NCI-H748 treated with DMSO at 0.1 percent for 48 hours (cell line): ENCODE results near the gene TMEM158.

Source experiments
- DNase-seq: peaks from one replicate; lab custom pipeline; 2025; lab: John Stamatoyannopoulos, UW

Gene TMEM158

GRCh38 chr3:45226206-45226915, at the start of gene TMEM158:
Gene TMEM158, minus strand, starts transcription at chr3:45226287. Its CDS starts 260 bp downstream, at chr3:45226027.
- no peak for DNase-seq

DNA sequence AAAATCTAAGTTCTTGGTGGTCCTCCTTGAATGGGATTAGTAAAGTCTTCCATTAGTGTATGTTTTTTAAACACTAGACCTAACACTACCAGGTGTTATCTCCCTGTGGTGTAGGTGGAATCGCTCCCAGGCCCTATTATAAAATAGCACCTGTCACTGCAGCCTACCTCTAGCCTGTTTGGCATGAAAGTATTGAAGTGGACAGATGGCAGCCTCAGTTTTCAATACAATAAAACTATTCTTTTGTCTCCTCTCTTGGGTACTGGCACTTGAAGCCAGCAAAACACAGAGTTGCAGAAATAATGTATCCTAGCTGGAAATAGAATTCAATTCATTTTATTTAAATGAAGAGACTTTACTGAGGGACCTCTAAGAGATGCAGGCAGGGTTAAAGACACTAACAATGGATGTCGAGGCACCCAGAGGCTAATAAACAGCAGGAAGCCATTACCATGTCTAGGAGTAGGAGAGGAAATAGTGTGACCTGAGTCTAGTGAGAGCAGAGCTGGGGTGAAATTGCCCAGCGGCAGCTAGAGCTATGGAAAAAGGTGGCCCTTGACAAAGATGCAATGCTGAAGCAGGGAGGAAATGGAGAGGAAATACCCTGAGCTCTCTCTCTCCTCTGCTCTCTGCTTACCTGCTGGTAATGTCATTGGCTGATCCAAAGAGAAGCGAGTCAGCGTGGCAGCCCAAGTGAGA, 49.1 kb upstream of the TMEM158 start:
- DNase-seq, result peak; percentile 43

- no peak for DNase-seq
Observed at GRCh38 chr3:45273681-45274515, 47.8 kb upstream of the TMEM158 start.

DNA sequence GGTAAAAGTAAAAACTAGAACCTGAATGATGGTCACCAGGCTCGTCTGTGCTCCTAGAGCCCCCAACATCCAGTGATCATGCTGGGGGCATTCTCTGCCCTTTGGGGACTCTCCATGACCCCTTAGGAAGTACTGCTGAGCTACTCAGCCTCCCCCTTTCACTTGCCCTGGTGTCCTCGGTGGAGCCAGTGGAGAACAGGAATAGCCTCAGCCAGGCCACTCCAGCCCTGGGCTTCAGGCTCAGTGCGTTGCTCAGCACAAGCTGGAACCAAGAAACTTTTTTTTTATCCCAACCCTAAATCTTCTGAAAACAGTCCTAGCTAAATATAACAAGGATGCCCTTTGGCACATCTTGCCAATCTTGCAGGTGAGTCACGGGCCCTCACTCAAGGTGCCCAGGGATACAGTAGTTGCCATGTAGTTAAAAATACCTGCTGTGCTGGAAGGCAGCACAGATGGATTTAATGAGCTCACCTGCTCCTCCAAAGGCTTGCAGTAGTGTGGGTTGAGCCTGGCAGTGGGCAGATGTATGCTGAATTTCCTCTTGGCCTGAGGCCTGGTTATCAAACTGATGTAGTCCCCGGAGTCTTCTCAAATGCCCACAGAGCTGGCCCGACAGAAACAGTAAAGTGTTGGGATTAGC, 46.9 kb upstream of the TMEM158 start:
- DNase-seq, result no peak

GRCh38 chr3:45272032-45272810, 46.1 kb upstream of the TMEM158 start:
- DNase-seq, result no peak

DNA sequence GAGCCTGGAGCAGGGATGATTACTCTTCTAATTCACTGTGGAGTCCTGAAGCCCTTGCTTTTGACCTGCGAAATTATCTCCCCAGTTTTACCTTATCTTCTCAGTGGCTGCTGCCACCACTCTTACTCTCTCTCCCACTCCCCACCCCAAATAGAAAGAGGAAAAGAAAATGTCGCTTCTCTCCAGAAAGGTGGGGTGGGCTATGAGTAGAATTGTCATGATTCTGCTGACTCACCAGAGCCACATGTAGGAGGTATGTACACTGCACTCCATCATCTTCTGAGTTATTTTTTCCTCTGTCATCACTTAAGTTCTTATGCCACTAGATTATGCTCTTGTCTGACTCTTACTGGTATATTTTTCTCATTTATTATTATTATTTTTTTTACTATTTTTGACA, 43.9 kb upstream of the TMEM158 start:
- DNase-seq, result no peak

DNA sequence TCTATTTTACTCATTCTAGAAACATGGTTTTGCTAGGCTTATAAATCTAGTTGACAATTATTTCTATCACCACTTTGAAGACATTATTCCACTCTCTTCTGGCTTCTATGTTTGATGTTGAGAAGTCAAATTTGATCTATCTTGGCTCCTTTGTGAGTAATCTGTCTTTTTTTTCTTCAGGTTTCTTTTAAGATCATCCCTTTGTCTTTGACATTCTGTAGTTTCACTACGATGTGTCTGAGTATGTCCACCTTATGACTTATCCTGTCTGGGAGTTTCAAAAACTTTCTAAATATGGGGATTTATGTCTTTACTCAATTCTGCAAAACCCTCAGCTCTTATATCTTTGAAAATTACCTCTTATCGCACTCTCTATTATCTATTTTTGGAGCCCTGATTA, 41.0 kb upstream of the TMEM158 start:
- DNase-seq, result no peak

- no peak for DNase-seq
Observed at GRCh38 chr3:45261333-45262110, 35.4 kb upstream of the TMEM158 start.

- no peak for DNase-seq
Observed at GRCh38 chr3:45259133-45259532, 33.0 kb upstream of the TMEM158 start.

DNA sequence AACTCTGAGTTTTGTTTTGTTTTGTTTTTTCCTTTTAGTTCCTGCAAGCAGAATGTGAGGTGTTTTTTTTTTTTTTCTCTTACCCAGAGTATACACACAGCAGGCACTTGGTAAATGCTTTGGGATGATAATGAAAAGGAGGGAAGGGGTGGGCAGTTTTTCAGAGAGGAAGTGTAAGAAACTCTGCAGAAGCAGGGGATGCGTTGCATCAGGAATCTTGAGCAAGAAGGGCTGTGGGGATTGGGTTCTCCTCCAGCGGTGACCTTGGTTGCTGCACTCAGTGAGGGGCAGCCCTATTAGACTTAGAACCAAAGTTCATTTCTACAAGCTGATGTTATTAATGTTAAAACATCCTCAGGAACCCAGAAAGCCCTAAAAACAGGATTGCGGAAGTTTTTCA, 32.2 kb upstream of the TMEM158 start:
- DNase-seq, result no peak

GRCh38 chr3:45253316-45253715, 27.2 kb upstream of the TMEM158 start:
- no peak for DNase-seq

- no peak for DNase-seq
Observed at GRCh38 chr3:45252826-45253225, 26.7 kb upstream of the TMEM158 start.

GRCh38 chr3:45249391-45249790, 23.3 kb upstream of the TMEM158 start:
- no peak for DNase-seq

DNA sequence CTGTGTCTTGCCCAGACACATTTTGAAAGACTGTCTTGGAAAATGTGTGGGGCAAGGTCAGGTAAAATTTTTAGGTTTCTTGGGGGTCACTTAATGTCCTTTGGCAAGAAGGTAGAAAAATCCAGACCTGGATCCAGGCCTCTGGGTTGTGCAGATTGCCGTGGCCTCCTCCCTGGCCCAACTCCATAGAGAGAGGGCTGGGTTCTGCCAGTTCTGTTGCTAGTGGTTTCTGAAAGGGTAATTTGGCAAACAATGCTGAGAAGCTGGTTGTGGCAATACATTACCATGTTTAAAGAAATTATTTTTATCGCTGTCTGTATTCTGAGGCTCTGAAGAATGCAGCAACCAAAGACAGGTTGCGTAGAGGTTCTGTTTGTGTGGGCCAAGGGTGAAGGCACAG, 20.2 kb upstream of the TMEM158 start:
- no peak for DNase-seq

GRCh38 chr3:45244356-45244755, 18.3 kb upstream of the TMEM158 start:
- DNase-seq, result no peak

DNA sequence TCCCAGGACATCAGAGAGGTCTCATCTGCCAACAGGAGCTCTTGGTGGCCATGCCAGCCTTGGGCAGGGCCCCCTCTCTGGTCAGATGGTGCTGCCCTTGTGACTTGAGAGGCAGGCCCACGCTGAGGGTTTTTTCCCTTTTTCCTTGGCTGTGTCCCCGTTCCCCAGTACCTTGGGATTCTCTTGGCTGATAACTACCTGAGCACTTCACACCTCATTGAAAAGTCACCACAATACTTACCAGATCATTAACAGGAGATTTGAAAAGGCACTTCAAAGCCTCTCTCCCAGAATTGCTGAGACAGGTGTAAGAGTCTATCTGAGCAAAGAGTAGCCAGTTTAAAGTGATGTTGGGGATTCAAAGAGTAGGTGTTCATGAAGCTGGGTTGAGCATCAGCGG, 15.1 kb upstream of the TMEM158 start:
- no peak for DNase-seq

- no peak for DNase-seq
Observed at GRCh38 chr3:45240292-45240691, 14.2 kb upstream of the TMEM158 start.

DNA sequence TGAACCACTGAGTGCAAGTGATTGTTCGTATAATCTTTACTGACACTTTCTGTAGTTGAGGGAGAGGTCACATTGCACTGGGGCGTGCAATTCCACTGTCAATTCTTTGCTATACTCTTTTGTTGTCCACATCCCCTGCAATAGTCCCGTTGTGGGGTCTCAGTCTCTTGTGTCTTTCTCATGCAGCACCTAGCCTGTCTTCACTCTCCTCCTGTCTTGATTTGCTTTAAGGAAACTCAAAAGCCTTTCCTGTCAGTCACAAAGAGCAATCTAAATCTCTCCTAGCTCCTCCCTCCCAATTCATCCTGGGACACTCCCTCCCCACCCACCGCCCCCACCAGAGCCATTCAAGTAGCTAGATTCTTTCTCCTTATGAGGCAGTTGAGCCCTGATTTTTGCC, 13.2 kb upstream of the TMEM158 start:
- DNase-seq, result no peak

GRCh38 chr3:45236964-45237363, 10.9 kb upstream of the TMEM158 start:
- no peak for DNase-seq

DNA sequence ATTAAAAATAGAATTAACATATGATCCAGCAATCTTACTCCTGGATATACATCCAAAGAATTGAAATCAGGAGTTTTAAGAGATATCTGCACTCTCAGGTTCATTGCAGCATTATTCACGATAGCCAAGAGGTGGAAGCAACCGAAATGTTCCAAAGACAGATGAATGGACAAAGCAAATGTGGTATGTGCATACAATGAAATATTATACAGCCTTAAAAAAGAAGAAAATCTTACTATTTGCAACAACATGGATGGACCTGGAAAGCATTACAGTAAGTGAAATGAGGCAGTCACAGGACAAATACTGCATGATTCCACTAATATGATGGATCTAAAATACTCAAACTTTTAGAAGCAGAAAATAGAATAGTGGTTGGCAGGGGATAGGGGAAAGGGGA, 9.3 kb upstream of the TMEM158 start:
- DNase-seq, result no peak

- DNase-seq, result no peak
Observed at GRCh38 chr3:45234250-45234649, 8.2 kb upstream of the TMEM158 start.
